HG03457 (cell line): ENCODE measurements around the gene CASTOR2.
"Not testable (repeated sequence)": the region's sequence is repeated elsewhere in the genome, so short reads cannot be mapped to it uniquely, and the experiment has no call there.

Experiments used
- ATAC-seq: cut with Tn5 transposase; IDR thresholded peaks from one replicate; pipeline ENCODE4 v1.9.1; 2021; ENCODE audit warnings: moderate number of reproducible peaks; ENCODE audit not compliant: unreplicated experiment

CASTOR2 gene

DNA sequence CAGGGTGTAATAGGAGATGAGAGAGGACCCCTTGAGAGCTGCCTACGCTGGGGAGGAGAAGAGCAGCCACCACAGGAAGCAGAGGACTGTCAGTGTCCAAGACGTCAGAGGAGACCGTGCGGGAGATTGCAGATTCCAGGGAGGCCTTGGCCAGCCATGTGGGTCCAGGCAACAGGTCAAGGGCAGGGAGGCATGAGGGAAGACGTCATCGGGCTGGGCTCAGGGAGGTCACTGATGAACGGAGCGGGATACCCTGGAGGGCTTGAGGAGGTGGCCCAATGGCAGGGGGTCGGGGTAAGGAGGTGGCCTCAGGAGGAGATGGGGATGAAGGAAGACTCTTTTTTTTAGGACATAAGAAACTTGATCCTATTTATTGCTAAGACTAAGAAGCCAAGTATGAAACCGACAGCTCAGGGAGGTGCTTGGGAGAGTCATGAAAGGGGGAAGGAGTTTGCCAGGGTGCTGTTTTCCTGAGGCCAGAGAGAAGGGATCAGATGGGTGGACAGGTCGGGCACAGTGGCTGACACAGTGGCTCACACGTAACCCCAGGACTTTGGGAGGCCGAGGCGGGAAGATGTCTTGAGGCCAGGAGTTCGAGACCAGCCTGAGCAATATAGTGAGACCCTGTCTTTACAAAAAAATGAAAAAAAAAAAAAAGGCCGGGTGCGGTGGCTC is 30.5 kb downstream of the CASTOR2 start:
- not testable (repeated sequence) for ATAC-seq

DNA sequence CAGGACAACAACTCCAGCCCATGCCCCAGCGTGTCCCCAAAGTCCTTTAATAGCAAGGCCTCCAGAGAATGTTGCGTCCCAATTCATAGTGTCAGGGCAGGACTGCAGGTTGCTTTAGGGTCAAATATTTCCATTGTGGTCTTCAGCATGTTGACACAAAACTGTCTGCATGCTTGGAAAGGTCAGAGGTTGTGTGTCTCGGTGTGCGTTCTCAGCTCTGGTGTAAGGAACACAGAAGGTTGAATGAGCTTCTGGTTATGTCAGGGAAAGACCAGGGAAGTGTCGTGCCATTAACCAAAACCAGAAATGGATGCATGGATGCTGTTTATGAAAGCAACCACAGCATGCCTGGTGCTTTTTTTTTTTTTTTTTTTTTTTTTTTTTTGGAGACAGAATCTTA is 31.9 kb downstream of the CASTOR2 start:
- ATAC-seq, result not testable (repeated sequence)

GRCh38 chr7:74997811-74998210 is 33.3 kb downstream of the CASTOR2 start:
- ATAC-seq, result not testable (repeated sequence)

DNA sequence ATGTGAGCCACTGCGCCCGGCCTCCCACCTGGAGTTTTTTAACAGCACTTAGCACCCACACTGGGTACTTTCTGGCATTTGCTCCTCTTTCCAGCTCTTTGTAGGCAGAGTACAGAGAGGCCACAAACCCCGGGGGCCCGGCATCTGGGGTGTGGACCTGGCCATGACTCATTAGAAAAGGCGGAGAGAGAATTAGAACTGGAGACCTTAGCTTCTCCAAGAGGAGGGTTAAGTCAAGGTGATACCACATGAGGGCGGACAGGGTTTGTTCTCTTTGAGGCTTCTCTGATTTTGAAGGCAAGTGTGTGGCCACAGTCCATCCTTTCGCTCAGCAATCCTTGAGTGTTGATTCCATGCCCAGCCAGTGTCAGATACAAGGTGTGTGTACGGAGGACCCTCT is 36.9 kb downstream of the CASTOR2 start:
- ATAC-seq, result not testable (repeated sequence)

GRCh38 chr7:75010036-75010435 is 45.5 kb downstream of the CASTOR2 start:
- no peak for ATAC-seq

DNA sequence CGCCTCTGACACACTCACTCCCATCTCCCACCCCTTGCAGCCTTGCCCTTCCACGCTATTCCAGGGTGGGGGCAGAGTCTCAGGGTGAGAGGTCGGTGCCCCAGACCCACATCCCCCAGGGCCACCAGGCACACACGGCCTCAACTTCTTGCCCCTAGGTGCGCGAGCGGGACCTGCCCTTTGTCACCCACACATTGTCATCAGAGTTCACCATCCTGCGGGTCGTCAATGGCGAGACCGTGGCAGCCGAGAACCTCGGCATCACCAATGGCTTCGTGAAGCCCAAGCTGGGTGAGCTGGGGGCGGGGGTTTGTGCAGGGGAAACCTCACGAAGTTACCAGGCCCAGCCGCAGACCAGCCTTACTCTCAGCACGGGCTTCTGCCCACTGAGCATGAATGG is 53.3 kb downstream of the CASTOR2 start:
- ATAC-seq, result no peak

- no peak for ATAC-seq
Observed at GRCh38 chr7:75018570-75019364, 54.3 kb downstream of the CASTOR2 start.

DNA sequence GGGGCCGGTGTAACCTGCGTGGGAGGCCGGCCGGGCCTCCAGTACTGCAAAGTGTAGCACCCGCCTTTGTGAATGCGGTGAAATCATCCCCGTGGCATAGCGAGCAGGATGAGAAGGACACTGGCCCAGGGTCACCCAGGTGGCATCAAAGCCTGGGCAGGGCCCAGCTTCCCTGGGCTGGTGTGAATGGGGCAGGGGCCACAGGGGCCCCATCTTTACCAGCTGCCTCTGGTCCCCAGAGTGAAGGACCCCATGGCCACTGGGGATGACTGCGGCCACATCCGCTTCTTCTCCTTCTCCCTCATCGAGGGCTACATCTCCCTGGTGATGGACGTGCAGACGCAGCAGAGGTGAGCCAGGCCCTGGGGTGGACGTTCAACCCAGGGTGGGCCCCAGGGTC is 55.3 kb downstream of the CASTOR2 start:
- ATAC-seq, result no peak

- ATAC-seq, result no peak
Observed at GRCh38 chr7:75024922-75025321, 60.4 kb downstream of the CASTOR2 start.

DNA sequence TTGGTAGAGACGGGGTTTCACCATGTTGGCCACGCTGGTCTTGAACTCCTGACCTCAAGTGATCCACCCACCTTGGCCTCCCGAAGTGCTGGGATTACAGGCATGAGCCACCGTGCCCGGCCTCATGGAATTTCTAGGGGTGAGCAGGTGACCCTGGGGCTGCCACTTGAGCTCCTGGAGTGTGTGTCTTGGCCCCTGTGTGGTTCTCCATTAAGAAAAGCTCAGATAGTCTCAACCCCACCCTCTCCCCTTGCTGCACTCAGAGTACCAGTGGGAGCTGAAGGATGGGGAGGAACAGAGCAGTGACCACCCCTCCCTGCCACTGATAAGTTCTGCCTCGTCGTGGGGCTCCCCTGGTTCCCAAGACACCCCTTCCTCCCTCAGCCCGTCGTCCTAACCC is 63.8 kb downstream of the CASTOR2 start:
- no peak for ATAC-seq

- no peak for ATAC-seq
Observed at GRCh38 chr7:75033064-75033463, 68.6 kb downstream of the CASTOR2 start.

DNA sequence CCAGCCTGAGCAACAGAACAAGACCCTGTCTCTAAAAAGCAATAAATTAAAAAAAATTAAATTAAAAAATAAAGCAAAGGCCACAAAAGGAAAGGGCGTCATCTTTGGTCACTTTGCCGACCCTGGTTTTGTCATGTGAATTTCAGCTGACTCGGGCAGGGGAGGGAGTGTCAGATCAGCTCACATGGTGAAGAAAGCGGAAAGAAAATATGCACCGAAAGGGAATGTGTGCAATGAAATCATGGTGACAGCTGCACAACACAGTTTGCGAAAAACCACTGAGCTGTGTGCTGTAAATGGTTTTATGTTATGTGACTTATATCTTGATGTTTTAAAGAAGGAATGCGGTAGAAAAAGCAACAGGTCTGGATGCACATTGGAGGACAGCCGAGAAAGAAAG is 69.3 kb downstream of the CASTOR2 start:
- no peak for ATAC-seq

DNA sequence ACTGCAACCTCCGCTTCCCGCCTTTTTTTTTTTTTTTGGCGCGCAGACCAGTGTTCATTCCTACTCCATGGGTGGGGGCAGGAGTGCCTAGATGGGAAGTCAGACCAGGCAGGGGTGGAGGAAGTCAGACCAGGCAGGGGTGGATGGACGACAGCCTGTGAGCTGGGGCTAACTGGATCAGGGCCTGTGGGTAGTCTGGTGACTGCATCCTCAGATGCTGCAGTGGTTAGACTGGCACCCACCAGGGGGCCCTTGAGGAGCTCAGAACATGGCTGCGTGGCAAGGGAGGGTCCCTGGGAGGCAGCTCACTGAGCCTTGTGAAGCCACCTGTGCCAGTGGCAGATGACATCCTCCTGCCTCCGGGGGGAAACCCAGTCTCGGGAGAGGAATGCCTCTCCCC is 74.0 kb downstream of the CASTOR2 start:
- no peak for ATAC-seq

DNA sequence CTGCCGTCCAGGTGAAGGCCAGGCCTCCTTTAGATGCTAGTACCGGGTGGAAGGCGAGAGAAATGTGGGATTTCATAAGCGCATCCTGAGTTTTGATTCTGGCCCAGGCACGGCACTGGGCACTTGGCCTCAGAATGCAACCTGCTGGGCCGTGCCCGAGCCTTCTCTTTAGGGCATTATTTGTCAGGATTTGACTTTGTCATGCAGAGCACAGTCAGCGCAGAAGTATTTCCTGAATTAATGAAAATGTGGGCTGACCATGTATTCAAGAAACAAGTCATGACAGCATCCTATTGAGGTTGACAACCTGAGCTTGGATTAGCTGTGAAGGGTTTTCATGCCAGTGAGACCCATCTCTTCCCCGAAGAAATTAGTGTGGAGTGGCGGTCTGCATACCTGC is 74.7 kb downstream of the CASTOR2 start:
- ATAC-seq, result no peak

DNA sequence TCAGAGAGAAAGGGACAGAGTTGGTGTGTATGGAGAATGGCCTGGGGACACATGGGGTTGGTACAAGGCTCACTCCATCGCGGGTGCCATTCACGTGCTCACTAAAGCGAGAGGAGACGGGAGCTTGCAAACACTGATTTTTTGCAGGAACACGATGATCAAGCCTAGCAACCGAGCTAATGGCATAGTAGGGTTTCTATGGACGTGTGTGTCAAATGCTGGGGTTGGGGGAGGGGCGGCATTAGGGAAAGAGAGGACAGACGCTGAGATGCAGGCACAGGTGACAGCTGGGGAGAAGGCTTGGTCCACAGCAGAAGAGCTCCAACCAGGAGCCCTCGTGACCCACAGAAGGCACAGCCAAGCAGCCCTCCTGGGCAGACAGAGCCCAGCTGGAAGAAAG is 75.2 kb downstream of the CASTOR2 start:
- ATAC-seq, result no peak

DNA sequence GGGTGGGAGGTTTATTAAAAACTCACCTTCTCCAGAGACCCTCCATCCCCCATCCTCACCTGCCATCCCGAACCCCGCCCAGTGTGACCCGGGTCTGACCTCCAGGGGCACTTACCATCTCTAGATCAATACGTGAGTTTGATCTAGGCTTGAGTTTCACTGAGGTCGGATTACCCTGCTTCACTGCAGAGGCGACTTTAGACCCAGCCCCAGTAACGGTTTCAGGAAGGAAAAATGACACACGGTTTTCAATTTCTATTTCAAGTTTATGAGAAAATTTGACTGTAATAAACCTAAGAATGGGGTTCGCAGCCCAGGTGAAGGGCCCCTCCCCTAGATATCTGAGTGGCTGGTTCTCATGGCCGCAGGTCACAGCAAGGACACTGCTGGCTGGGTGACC is 76.0 kb downstream of the CASTOR2 start:
- no peak for ATAC-seq

GRCh38 chr7:75042286-75042685 is 77.8 kb downstream of the CASTOR2 start:
- no peak for ATAC-seq

DNA sequence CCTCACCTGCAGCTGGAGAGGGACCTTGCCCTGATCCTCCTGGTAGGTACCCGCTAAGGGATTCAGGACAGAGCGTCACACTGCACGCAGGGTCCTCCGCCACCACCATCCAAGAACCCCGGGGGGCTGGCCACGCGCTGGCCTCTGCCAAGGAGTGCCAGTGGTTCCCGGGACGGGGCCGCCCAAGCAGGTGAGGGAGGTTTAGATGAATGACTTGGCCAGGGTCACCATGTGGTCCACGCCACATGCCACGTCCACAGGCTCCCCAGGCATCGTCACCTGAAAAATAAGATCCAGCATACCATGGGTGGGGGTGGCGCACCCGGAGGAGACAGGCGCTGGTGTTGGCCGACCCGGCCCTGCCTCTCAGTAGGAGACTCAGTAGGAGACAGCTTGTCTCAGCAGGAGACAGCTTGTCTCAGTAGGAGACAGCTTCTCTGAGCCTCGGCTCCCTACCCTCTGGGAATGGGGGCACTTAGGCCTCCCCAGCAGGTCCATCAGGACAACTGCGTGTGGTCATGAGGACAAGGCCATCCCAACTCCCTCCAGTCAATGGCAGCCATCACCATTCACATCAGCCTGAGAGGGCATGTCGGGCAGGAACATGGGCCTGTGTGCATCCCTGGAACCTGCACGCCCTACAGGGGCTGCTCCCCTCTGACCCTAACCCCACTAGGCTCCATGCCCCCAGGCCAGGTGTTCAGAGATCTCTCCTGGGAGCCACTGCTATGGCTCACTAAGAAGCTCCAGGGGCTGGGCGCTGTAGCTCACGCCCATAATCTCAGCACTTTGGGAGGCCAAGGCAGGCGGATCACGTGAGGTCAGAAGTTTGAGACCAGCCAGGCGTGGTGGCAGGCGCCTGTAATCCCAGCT is 78.6 kb downstream of the CASTOR2 start:
- no peak for ATAC-seq

DNA sequence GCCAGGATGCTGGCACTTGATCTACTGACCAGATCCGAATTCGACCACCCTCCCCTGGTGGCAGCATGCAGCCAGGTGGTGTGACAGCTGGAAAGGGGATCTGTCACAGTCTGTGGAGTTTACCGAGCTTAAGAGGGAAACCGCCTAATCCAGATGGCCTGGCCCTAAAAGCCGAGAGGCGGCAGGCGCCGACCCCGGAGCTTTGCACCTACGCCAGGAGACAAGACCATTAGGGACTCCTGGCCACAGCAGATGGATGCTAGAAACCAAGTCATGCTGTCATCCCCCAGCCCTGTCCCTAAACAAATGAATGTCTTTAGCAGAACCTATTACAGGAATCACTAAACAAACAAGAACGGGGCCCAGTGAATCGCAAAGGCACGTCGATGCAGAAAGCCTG is 81.4 kb downstream of the CASTOR2 start:
- ATAC-seq, result no peak

- ATAC-seq, result no peak
Observed at GRCh38 chr7:75048435-75049379, 84.2 kb downstream of the CASTOR2 start.
